Activated T-cell treated with anti-CD3 and anti-CD28 coated beads, Interleukin-2, amount 50 U/mL, for 24 hours (primary cell): ENCODE measurements around the gene SLC39A3.

Experiments used
- DNase-seq: peaks from one replicate; pipeline ENCODE4 v3.0.0-alpha.2; 2020
- H3K27ac Mint-ChIP-seq: 2 replicates; pipeline ENCODE4 v1.8.0; 2020; ENCODE audit warnings: mild to moderate bottlenecking, mixed read lengths
- H3K27me3 Mint-ChIP-seq: 2 replicates; pipeline ENCODE4 v1.8.0; 2020; ENCODE audit warnings: mixed read lengths
- H3K36me3 Mint-ChIP-seq: 2 replicates; pipeline ENCODE4 v1.8.0; 2020; ENCODE audit warnings: low read depth, mixed read lengths
- H3K4me1 Mint-ChIP-seq: 2 replicates; pipeline ENCODE4 v1.8.0; 2020; ENCODE audit warnings: low read depth, mixed read lengths
- H3K4me3 Mint-ChIP-seq: 2 replicates; pipeline ENCODE4 v1.8.0; 2020; ENCODE audit warnings: mild to moderate bottlenecking, moderate library complexity, mixed read lengths
- H3K9me3 Mint-ChIP-seq: 2 replicates; pipeline ENCODE4 v1.8.0; 2020; ENCODE audit warnings: mixed read lengths

Gene SLC39A3

GRCh38 chr19:2743099-2743498 lies 3.3 kb upstream of the SLC39A3 start:
- peaks cover 20% of the 10 kb centered on the region for H3K27me3 Mint-ChIP-seq
- H3K9me3 Mint-ChIP-seq, result no peaks in the 10 kb centered on the region
- H3K4me3 Mint-ChIP-seq, result no peak overlapping the region
- H3K36me3 Mint-ChIP-seq, result peaks cover 11% of the 10 kb centered on the region
- H3K4me1 Mint-ChIP-seq, result peaks cover 14% of the 10 kb centered on the region
- DNase-seq, result no peak
- H3K27ac Mint-ChIP-seq, result no peak overlapping the region

- Mint-ChIP-seq H3K27me3 (peaks cover 20% of the 10 kb centered on the region), H3K36me3 (peaks cover 36% of the 10 kb centered on the region), H3K4me1 (peaks cover 25% of the 10 kb centered on the region), H3K9me3 (no peaks in the 10 kb centered on the region), H3K4me3 (peak overlapping the region; percentile 94), H3K27ac (peak overlapping the region; percentile 5)
- no peak for DNase-seq
Measured at GRCh38 chr19:2740314-2740656, 468 bp upstream of the SLC39A3 start.

- Mint-ChIP-seq H3K4me3 (no peak overlapping the region), H3K27me3 (peaks cover 8% of the 10 kb centered on the region), H3K27ac (no peak overlapping the region), H3K36me3 (peaks cover 63% of the 10 kb centered on the region), H3K4me1 (peaks cover 25% of the 10 kb centered on the region), H3K9me3 (no peaks in the 10 kb centered on the region)
- DNase-seq, result no peak
Measured at GRCh38 chr19:2736550-2737190, 3.1 kb downstream of the SLC39A3 start.

- H3K36me3 Mint-ChIP-seq, result peaks cover 67% of the 10 kb centered on the region
- no peak overlapping the region for H3K4me3 Mint-ChIP-seq
Measured at GRCh38 chr19:2735374-2735773, 4.4 kb downstream of the SLC39A3 start.

GRCh38 chr19:2734589-2735288 lies 5.1 kb downstream of the SLC39A3 start:
- peaks cover 20% of the 10 kb centered on the region for H3K4me1 Mint-ChIP-seq
- no peak overlapping the region for H3K4me3 Mint-ChIP-seq
- H3K27ac Mint-ChIP-seq, result no peak overlapping the region
- H3K27me3 Mint-ChIP-seq, result no peaks in the 10 kb centered on the region
- no peak for DNase-seq
- peaks cover 67% of the 10 kb centered on the region for H3K36me3 Mint-ChIP-seq
- no peaks in the 10 kb centered on the region for H3K9me3 Mint-ChIP-seq

More at GRCh38 chr19:2735374-2735773, 4.4 kb downstream of the SLC39A3 start:
- DNase-seq, result no peak
- Mint-ChIP-seq H3K27ac (no peak overlapping the region), H3K4me1 (peaks cover 24% of the 10 kb centered on the region), H3K27me3 (peaks cover 4% of the 10 kb centered on the region), H3K9me3 (no peaks in the 10 kb centered on the region)

GRCh38 chr19:2733930-2734588 lies 5.8 kb downstream of the SLC39A3 start:
- H3K4me3 Mint-ChIP-seq, result no peak overlapping the region
- no peak for DNase-seq
- H3K27ac Mint-ChIP-seq, result no peak overlapping the region

GRCh38 chr19:2732883-2733282 lies 6.9 kb downstream of the SLC39A3 start:
- peaks cover 55% of the 10 kb centered on the region for H3K36me3 Mint-ChIP-seq
- no peak for DNase-seq
- no peak overlapping the region for H3K4me3 Mint-ChIP-seq
- H3K4me1 Mint-ChIP-seq, result peaks cover 11% of the 10 kb centered on the region
- H3K9me3 Mint-ChIP-seq, result no peaks in the 10 kb centered on the region
- H3K27ac Mint-ChIP-seq, result no peak overlapping the region
- peaks cover under 1% of the 10 kb centered on the region for H3K27me3 Mint-ChIP-seq

More at GRCh38 chr19:2733930-2734588, 5.8 kb downstream of the SLC39A3 start:
- Mint-ChIP-seq H3K9me3 (no peaks in the 10 kb centered on the region), H3K27me3 (no peaks in the 10 kb centered on the region), H3K4me1 (peaks cover 17% of the 10 kb centered on the region), H3K36me3 (peaks cover 61% of the 10 kb centered on the region)

GRCh38 chr19:2732157-2732725 lies 7.6 kb downstream of the SLC39A3 start:
- H3K27me3 Mint-ChIP-seq, result peaks cover 7% of the 10 kb centered on the region
- H3K27ac Mint-ChIP-seq, result no peak overlapping the region
- no peak overlapping the region for H3K4me3 Mint-ChIP-seq
- no peak for DNase-seq
- peaks cover 51% of the 10 kb centered on the region for H3K36me3 Mint-ChIP-seq
- peaks cover 11% of the 10 kb centered on the region for H3K4me1 Mint-ChIP-seq
- no peaks in the 10 kb centered on the region for H3K9me3 Mint-ChIP-seq

- no peak overlapping the region for H3K27ac Mint-ChIP-seq
- H3K36me3 Mint-ChIP-seq, result peaks cover 42% of the 10 kb centered on the region
- H3K4me1 Mint-ChIP-seq, result peaks cover 8% of the 10 kb centered on the region
- no peaks in the 10 kb centered on the region for H3K9me3 Mint-ChIP-seq
- H3K4me3 Mint-ChIP-seq, result no peak overlapping the region
- DNase-seq, result no peak
- peaks cover 13% of the 10 kb centered on the region for H3K27me3 Mint-ChIP-seq
Measured at GRCh38 chr19:2731181-2731995, 8.4 kb downstream of the SLC39A3 start.

- no peak for DNase-seq
- Mint-ChIP-seq H3K4me1 (peaks cover 4% of the 10 kb centered on the region), H3K36me3 (peaks cover 30% of the 10 kb centered on the region), H3K27ac (no peak overlapping the region), H3K9me3 (no peaks in the 10 kb centered on the region), H3K4me3 (no peak overlapping the region), H3K27me3 (peaks cover 25% of the 10 kb centered on the region)
Measured at GRCh38 chr19:2729943-2730818, 9.6 kb downstream of the SLC39A3 start.

- Mint-ChIP-seq H3K27ac (no peak overlapping the region), H3K9me3 (no peaks in the 10 kb centered on the region), H3K4me1 (peaks cover 4% of the 10 kb centered on the region), H3K27me3 (peaks cover 31% of the 10 kb centered on the region), H3K36me3 (peaks cover 17% of the 10 kb centered on the region), H3K4me3 (no peak overlapping the region)
- DNase-seq, result no peak
Measured at GRCh38 chr19:2728783-2729387, 10.9 kb downstream of the SLC39A3 start.

GRCh38 chr19:2727640-2727944 lies 12.2 kb downstream of the SLC39A3 start:
- peaks cover 9% of the 10 kb centered on the region for H3K36me3 Mint-ChIP-seq
- H3K27ac Mint-ChIP-seq, result no peak overlapping the region
- no peaks in the 10 kb centered on the region for H3K9me3 Mint-ChIP-seq
- H3K27me3 Mint-ChIP-seq, result peaks cover 36% of the 10 kb centered on the region
- DNase-seq, result no peak
- H3K4me3 Mint-ChIP-seq, result no peak overlapping the region
- H3K4me1 Mint-ChIP-seq, result peaks cover 4% of the 10 kb centered on the region

- peaks cover 4% of the 10 kb centered on the region for H3K4me1 Mint-ChIP-seq
- H3K27me3 Mint-ChIP-seq, result peaks cover 41% of the 10 kb centered on the region
- peaks cover 6% of the 10 kb centered on the region for H3K36me3 Mint-ChIP-seq
- no peak overlapping the region for H3K27ac Mint-ChIP-seq
- H3K4me3 Mint-ChIP-seq, result no peak overlapping the region
- DNase-seq, result no peak
- H3K9me3 Mint-ChIP-seq, result no peaks in the 10 kb centered on the region
Measured at GRCh38 chr19:2726904-2727639, 12.7 kb downstream of the SLC39A3 start.
